SU-DHL-6 (cell line): ENCODE results near the gene SFT2D3.

Experiments used
- H2AFZ ChIP-seq: fragments of 200-600 bp; sonication (generic); 2 replicates; pipeline ENCODE4 v1.6.1; 2014; ENCODE audit warnings: low read depth, mild to moderate bottlenecking, moderate library complexity, mixed read lengths, antibody characterized with exemption, low read length; ENCODE audit not compliant: severe bottlenecking
- H3F3A ChIP-seq: fragments of 200-600 bp; shearing (Covaris generic); 2 replicates; pipeline ENCODE4 v1.6.0; 2016; ENCODE audit warnings: antibody characterized with exemption, mild to moderate bottlenecking; ENCODE audit not compliant: insufficient read depth
- H3K27ac ChIP-seq: fragments of 200-600 bp; sonication (generic); 2 replicates; pipeline ENCODE4 v1.5.1; 2016; ENCODE audit warnings: low read depth, mild to moderate bottlenecking, low read length, moderate library complexity, mixed read lengths
- H3K27me3 ChIP-seq: fragments of 200-600 bp; sonication (generic), shearing (Covaris generic); 2 replicates; pipeline ENCODE4 v1.6.0; 2014; ENCODE audit warnings: mild to moderate bottlenecking, low read length
- H3K36me3 ChIP-seq: fragments of 200-600 bp; sonication (generic); 2 replicates; pipeline ENCODE4 v1.6.1; 2014; ENCODE audit warnings: mild to moderate bottlenecking, low read length, mixed read lengths
- H3K4me2 ChIP-seq: fragments of 300-600, 200-600 bp; shearing (Covaris generic), sonication (generic); 2 replicates; pipeline ENCODE4 v1.6.0; 2014; ENCODE audit warnings: low read length, low read depth, mild to moderate bottlenecking; ENCODE audit not compliant: poor library complexity, severe bottlenecking
- H3K4me3 ChIP-seq: fragments of 200-600 bp; sonication (generic); 2 replicates; pipeline ENCODE4 v1.5.1; 2014; ENCODE audit warnings: antibody characterized with exemption, low read length, mild to moderate bottlenecking, mixed read lengths; ENCODE audit not compliant: insufficient read depth, poor library complexity, severe bottlenecking
- H3K79me2 ChIP-seq: fragments of 200-600 bp; sonication (generic); 2 replicates; pipeline ENCODE4 v1.6.1; 2014; ENCODE audit warnings: mild to moderate bottlenecking, low read length, moderate library complexity; ENCODE audit not compliant: insufficient read depth
- H3K9ac ChIP-seq: fragments of 200-600 bp; sonication (generic); 2 replicates; pipeline ENCODE4 v1.7.0; 2014; ENCODE audit warnings: mild to moderate bottlenecking, low read length
- H3K9me2 ChIP-seq: fragments of 200-600 bp; sonication (generic); replicated peaks from 2 replicates; pipeline ENCODE4 v1.6.1; 2014; ENCODE audit warnings: low read length; ENCODE audit not compliant: insufficient read depth
- H3K9me3 ChIP-seq: fragments of 200-600 bp; sonication (generic); 2 replicates; pipeline ENCODE4 v1.6.1; 2014; ENCODE audit warnings: low read length, mixed read lengths; ENCODE audit not compliant: insufficient read depth
- H4K20me1 ChIP-seq: fragments of 200-600 bp; sonication (generic); 2 replicates; pipeline ENCODE4 v1.6.1; 2014; ENCODE audit warnings: low read depth, mild to moderate bottlenecking, antibody characterized with exemption, low read length, moderate library complexity, mixed read lengths
- EZH2phosphoT487 ChIP-seq: fragments of 200-600 bp; sonication (generic), shearing (Covaris generic); conservative IDR thresholded peaks from 2 replicates; pipeline ENCODE4 v1.6.1; 2018; ENCODE audit warnings: mild to moderate bottlenecking, antibody characterized with exemption, low read length, moderate library complexity, mixed read lengths
- TF ChIP-seq, protein P1 (sequence below): fragments of 200-600 bp; sonication (generic); IDR thresholded peaks from one replicate; pipeline ENCODE4 v1.5.1; 2017; ENCODE audit warnings: antibody characterized with exemption, mild to moderate bottlenecking, low read length, moderate library complexity; ENCODE audit not compliant: insufficient read depth, poor library complexity, severe bottlenecking

The SFT2D3 gene

GRCh38 chr2:127713562-127713961 is 12.3 kb downstream of the SFT2D3 start:
- no peaks in the 10 kb centered on the region for H3K27me3 ChIP-seq
- H3K9ac ChIP-seq, result no peak overlapping the region
- H3K79me2 ChIP-seq, result no peaks in the 10 kb centered on the region
- H3K4me3 ChIP-seq, result no peak overlapping the region
- no peaks in the 10 kb centered on the region for H4K20me1 ChIP-seq
- H3K9me3 ChIP-seq, result no peaks in the 10 kb centered on the region
- TF ChIP-seq EZH2phosphoT487, result no peak
- TF ChIP-seq, protein P1, sequence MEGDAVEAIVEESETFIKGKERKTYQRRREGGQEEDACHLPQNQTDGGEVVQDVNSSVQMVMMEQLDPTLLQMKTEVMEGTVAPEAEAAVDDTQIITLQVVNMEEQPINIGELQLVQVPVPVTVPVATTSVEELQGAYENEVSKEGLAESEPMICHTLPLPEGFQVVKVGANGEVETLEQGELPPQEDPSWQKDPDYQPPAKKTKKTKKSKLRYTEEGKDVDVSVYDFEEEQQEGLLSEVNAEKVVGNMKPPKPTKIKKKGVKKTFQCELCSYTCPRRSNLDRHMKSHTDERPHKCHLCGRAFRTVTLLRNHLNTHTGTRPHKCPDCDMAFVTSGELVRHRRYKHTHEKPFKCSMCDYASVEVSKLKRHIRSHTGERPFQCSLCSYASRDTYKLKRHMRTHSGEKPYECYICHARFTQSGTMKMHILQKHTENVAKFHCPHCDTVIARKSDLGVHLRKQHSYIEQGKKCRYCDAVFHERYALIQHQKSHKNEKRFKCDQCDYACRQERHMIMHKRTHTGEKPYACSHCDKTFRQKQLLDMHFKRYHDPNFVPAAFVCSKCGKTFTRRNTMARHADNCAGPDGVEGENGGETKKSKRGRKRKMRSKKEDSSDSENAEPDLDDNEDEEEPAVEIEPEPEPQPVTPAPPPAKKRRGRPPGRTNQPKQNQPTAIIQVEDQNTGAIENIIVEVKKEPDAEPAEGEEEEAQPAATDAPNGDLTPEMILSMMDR, result no peak
- no peak overlapping the region for H3K27ac ChIP-seq
- H3K36me3 ChIP-seq, result peaks cover 6% of the 10 kb centered on the region; the same call in 1 of the 2 replicates
- H3K4me2 ChIP-seq, result no peak overlapping the region
- no peaks in the 10 kb centered on the region for H3K9me2 ChIP-seq
- no peaks in the 10 kb centered on the region for H3F3A ChIP-seq
- no peak overlapping the region for H2AFZ ChIP-seq

- no peaks in the 10 kb centered on the region for H3K27me3 ChIP-seq
- no peak overlapping the region for H3K4me2 ChIP-seq
- no peaks in the 10 kb centered on the region for H3K9me2 ChIP-seq
- peaks cover 8% of the 10 kb centered on the region; the same call in 1 of the 2 replicates for H3K36me3 ChIP-seq
- TF ChIP-seq EZH2phosphoT487, result no peak
- TF ChIP-seq, protein P1, result no peak
- no peak overlapping the region for H3K4me3 ChIP-seq
- no peak overlapping the region for H3K9ac ChIP-seq
- no peak overlapping the region for H3K27ac ChIP-seq
- no peaks in the 10 kb centered on the region for H3F3A ChIP-seq
- H3K9me3 ChIP-seq, result no peaks in the 10 kb centered on the region
- no peaks in the 10 kb centered on the region for H4K20me1 ChIP-seq
- no peaks in the 10 kb centered on the region for H3K79me2 ChIP-seq
- H2AFZ ChIP-seq, result no peak overlapping the region
Observed at GRCh38 chr2:127715778-127716449, 14.6 kb downstream of the SFT2D3 start.

DNA sequence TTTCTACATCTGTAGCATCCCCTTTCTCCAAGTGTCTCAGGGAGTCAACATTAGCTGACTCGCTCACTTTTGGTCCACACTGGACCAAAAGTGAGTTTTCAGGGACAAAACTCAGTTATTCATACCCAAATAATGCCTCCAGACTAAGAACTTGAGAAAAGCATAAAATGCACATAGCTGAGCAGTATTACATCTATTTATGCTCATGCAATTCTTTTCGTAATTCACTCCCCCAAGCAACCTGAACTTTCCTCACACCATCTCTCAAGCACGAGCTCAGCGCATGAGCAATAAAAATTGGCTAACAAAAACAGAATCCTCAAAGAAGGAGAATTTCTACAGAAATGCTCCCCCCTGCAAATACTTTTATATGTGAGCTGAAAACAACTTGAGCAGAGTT is 17.0 kb downstream of the SFT2D3 start:
- no peaks in the 10 kb centered on the region for H4K20me1 ChIP-seq
- peaks cover 24% of the 10 kb centered on the region; the same call in 1 of the 2 replicates for H3K36me3 ChIP-seq
- H3K27me3 ChIP-seq, result no peaks in the 10 kb centered on the region

More for the DNA sequence above, 17.0 kb downstream of the SFT2D3 start:
- Histone ChIP-seq H2AFZ (no peak overlapping the region), H3K9me2 (no peaks in the 10 kb centered on the region), H3K9me3 (no peaks in the 10 kb centered on the region), H3K4me3 (no peak overlapping the region), H3F3A (no peaks in the 10 kb centered on the region), H3K27ac (no peak overlapping the region), H3K4me2 (no peak overlapping the region), H3K79me2 (no peaks in the 10 kb centered on the region), H3K9ac (no peak overlapping the region)
- TF ChIP-seq, protein P1, result no peak
- no peak for TF ChIP-seq EZH2phosphoT487
